Measurements from ENCODE around the gene TSLP.

TSLP gene

GRCh38 chr5:111071413-111071812 is at the start of gene TSLP:
TSLP (plus strand) TSS chr5:111071713; CDS start chr5:111071891, 178 bp downstream.
- H3K4me3 ChIP-seq (ENCODE audit: low read depth in 1 of 2, low read length in 1 of 2), result no peak within 1 kb of the TSS
- no peak within 1 kb of the TSS for H3K27ac ChIP-seq
- H3K27me3 ChIP-seq, result peaks cover 80% of the 10 kb centered on the region
- H3K36me3 ChIP-seq, result no peaks in the 10 kb centered on the region
- H3K4me1 ChIP-seq (ENCODE audit: control insufficient read depth in 1 of 2, insufficient read depth in 1 of 2, low read depth in 1 of 2, low read length in 1 of 2), result peaks cover 5 to 21% of the 10 kb centered on the region in 2 experiments
- no peak for TF ChIP-seq CTCF (IDR thresholded peaks at IDR 0.05)
- no peaks in the 10 kb centered on the region for H3K9me3 ChIP-seq

- no peak for TF ChIP-seq CTCF (IDR thresholded peaks at IDR 0.05)
- Histone ChIP-seq H3K36me3 (no peaks in the 10 kb centered on the region), H3K27me3 (no peaks in the 10 kb centered on the region), H3K4me1 (ENCODE audit: control insufficient read depth in 1 of 2, insufficient read depth in 1 of 2, low read depth in 1 of 2, low read length in 1 of 2) (no peaks in the 10 kb centered on the region), H3K4me3 (ENCODE audit: low read depth in 1 of 2, low read length in 1 of 2) (no peak overlapping the region), H3K27ac (no peak overlapping the region), H3K9me3 (no peaks in the 10 kb centered on the region)
Measured at GRCh38 chr5:111022301-111022700, 49.2 kb upstream of the TSLP start.

GRCh38 chr5:111028865-111029264 is 42.6 kb upstream of the TSLP start:
- Histone ChIP-seq H3K36me3 (no peaks in the 10 kb centered on the region), H3K4me1 (ENCODE audit: control insufficient read depth in 1 of 2, insufficient read depth in 1 of 2, low read depth in 1 of 2, low read length in 1 of 2) (no peaks in the 10 kb centered on the region)
- TF ChIP-seq CTCF (IDR thresholded peaks at IDR 0.05), result no peak

GRCh38 chr5:111043712-111044506 is 27.6 kb upstream of the TSLP start:
- Histone ChIP-seq H3K27ac (no peak overlapping the region), H3K27me3 (no peaks in the 10 kb centered on the region), H3K4me1 (ENCODE audit: control insufficient read depth in 1 of 2, insufficient read depth in 1 of 2, low read depth in 1 of 2, low read length in 1 of 2) (no peaks in the 10 kb centered on the region), H3K4me3 (ENCODE audit: low read depth in 1 of 2, low read length in 1 of 2) (no peak overlapping the region), H3K9me3 (no peaks in the 10 kb centered on the region), H3K36me3 (no peaks in the 10 kb centered on the region)
- TF ChIP-seq CTCF (IDR thresholded peaks at IDR 0.05), result no peak

More at GRCh38 chr5:111028865-111029264, 42.6 kb upstream of the TSLP start:
- Histone ChIP-seq H3K27ac (no peak overlapping the region), H3K4me3 (ENCODE audit: low read depth in 1 of 2, low read length in 1 of 2) (no peak overlapping the region), H3K27me3 (no peaks in the 10 kb centered on the region), H3K9me3 (no peaks in the 10 kb centered on the region)

- H3K9me3 ChIP-seq, result no peaks in the 10 kb centered on the region
- no peak for TF ChIP-seq CTCF (IDR thresholded peaks at IDR 0.05)
- no peak overlapping the region for H3K4me3 ChIP-seq (ENCODE audit: low read depth in 1 of 2, low read length in 1 of 2)
- no peak overlapping the region for H3K27ac ChIP-seq
- no peaks in the 10 kb centered on the region for H3K36me3 ChIP-seq
- peaks cover 9% of the 10 kb centered on the region for H3K27me3 ChIP-seq
- H3K4me1 ChIP-seq (ENCODE audit: control insufficient read depth in 1 of 2, insufficient read depth in 1 of 2, low read depth in 1 of 2, low read length in 1 of 2), result no peaks in the 10 kb centered on the region
Measured at GRCh38 chr5:111058064-111058463, 13.4 kb upstream of the TSLP start.
